Thyroid gland (tissue), 4 donors: ENCODE measurements around the gene EIF4B. TPM values are rescaled to one million over a fixed set of nuclear protein-coding genes. Genes with fewer than 3 reads are reported as not detected.

Experiments
- DNase-seq, 2 donors: peaks; one replicate each; pipeline ENCODE4 v3.0.0-alpha.2; 2019
- H3K27ac ChIP-seq, 3 donors: fragments of 200-600 bp; sonication (generic); 1 replicate in 2 of 3; 2 replicates in 1 of 3; pipeline ENCODE4 v1.5.1; 2016 to 2019; ENCODE audit warnings: mild to moderate bottlenecking in 1 of 3, moderate library complexity in 1 of 3
- H3K27me3 ChIP-seq: fragments of 200-600 bp; sonication (generic); one replicate; pipeline ENCODE4 v1.5.1; 2019
- H3K36me3 ChIP-seq, 2 donors: fragments of 200-600 bp; sonication (generic); one replicate each; pipeline ENCODE4 v1.5.1; 2016 to 2019
- H3K4me1 ChIP-seq, 2 donors: fragments of 200-600 bp; sonication (generic); one replicate each; pipeline ENCODE4 v1.5.1; 2017 to 2019
- H3K4me3 ChIP-seq, 3 donors: fragments of 200-600 bp; sonication (generic); replicated peaks in 1 of 3; 1 replicate in 2 of 3; 2 replicates in 1 of 3; pipeline ENCODE4 v1.5.1; 2016; ENCODE audit warnings: mild to moderate bottlenecking in 1 of 3
- H3K9me3 ChIP-seq: fragments of 200-600 bp; sonication (generic); one replicate; pipeline ENCODE4 v1.5.1; 2017
- POLR2A ChIP-seq, 2 donors: fragments of 450-650 bp; IDR thresholded peaks; one replicate each; pipeline ENCODE4 v1.6.1; 2017; ENCODE audit warnings: antibody characterized with exemption in 2 of 2, mild to moderate bottlenecking in 2 of 2, moderate library complexity in 1 of 2
- WGBS, 2 donors: methylation state at CpG; one replicate each; pipeline ENCODE4 v1.1.5; 2017; 5-methylcytosine and 5-hydroxymethylcytosine counted together
- intact Hi-C: fragments of 100-400 bp; cut with DNase I; formaldehyde crosslinking; loops from one replicate; pipeline ENCODE4 v1.15.1; 2023
- total RNA-seq, 4 donors: library from RNA; depleted of rRNA; stranded (reverse); fragments of >200 nt; gene quantifications; one replicate each; pipeline ENCODE4 v1.2.3, GENCODE V29; 2016
- TF ChIP-seq, protein P1 (sequence below), 6 experiments: fragments of 200-600 bp in 3 of 6; fragments of 450-650 bp in 3 of 6; sonication (generic) in 3 of 6; IDR thresholded peaks; one replicate each; pipeline ENCODE4 v1.5.1; 2016 to 2019; ENCODE audit warnings: antibody characterized with exemption in 6 of 6, mild to moderate bottlenecking in 2 of 6, inconsistent platforms in 1 of 6, moderate library complexity in 1 of 6

The EIF4B gene
- total RNA-seq, 4 donors from 2014 or later, result 428 to 704 (median 567) TPM

DNA sequence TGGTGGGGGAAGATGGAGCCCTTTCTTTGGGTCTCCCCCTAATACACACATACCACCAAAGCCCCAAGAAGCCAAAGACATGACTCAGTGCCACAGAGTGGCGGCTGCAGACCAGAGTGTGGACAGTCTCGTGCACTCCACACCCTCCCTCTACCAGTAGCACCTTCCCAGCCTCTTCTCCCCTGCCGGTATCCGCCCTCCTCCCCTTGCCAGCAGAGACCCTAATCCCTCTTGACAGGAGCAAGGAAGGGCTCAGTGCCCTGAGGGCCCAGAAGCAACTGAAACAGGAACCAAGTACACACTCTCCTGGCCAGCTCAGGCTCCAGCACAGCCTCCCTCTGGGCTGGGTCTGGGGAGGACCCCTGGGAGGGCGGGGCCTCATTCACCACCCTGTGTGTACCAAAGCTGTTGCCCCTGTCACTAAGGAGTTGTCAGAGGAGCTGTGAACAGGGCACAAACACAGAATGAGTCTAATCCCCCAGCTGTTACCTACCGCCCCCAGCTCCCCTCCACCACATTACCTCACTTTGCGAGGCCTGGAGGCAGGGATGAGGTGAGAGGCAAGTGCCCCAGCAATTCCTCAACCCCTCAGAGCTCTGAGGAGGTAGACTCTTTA, 64.7 kb downstream of the EIF4B start:
- 72 to 81% methylated on average over 6 to 7 of the region's 7 CpGs for WGBS, 2 donors
- intact Hi-C loops, result no loop called here
- peak overlapping the region; percentile 63 to 72 (median 68) for H3K27ac ChIP-seq
- no peak overlapping the region for H3K4me3 ChIP-seq
- H3K4me1 ChIP-seq, result peaks cover 20 to 63% of the 10 kb centered on the region in 2 donors
- no peaks in the 10 kb centered on the region for H3K27me3 ChIP-seq
- TF ChIP-seq, protein P1, sequence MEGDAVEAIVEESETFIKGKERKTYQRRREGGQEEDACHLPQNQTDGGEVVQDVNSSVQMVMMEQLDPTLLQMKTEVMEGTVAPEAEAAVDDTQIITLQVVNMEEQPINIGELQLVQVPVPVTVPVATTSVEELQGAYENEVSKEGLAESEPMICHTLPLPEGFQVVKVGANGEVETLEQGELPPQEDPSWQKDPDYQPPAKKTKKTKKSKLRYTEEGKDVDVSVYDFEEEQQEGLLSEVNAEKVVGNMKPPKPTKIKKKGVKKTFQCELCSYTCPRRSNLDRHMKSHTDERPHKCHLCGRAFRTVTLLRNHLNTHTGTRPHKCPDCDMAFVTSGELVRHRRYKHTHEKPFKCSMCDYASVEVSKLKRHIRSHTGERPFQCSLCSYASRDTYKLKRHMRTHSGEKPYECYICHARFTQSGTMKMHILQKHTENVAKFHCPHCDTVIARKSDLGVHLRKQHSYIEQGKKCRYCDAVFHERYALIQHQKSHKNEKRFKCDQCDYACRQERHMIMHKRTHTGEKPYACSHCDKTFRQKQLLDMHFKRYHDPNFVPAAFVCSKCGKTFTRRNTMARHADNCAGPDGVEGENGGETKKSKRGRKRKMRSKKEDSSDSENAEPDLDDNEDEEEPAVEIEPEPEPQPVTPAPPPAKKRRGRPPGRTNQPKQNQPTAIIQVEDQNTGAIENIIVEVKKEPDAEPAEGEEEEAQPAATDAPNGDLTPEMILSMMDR (IDR thresholded peaks at IDR 0.05), result no peak
- no peak for TF ChIP-seq POLR2A (IDR thresholded peaks at IDR 0.05)
- H3K9me3 ChIP-seq, result no peaks in the 10 kb centered on the region
- peaks cover 8 to 12% of the 10 kb centered on the region in 2 donors for H3K36me3 ChIP-seq
- DNase-seq, result no peak

DNA sequence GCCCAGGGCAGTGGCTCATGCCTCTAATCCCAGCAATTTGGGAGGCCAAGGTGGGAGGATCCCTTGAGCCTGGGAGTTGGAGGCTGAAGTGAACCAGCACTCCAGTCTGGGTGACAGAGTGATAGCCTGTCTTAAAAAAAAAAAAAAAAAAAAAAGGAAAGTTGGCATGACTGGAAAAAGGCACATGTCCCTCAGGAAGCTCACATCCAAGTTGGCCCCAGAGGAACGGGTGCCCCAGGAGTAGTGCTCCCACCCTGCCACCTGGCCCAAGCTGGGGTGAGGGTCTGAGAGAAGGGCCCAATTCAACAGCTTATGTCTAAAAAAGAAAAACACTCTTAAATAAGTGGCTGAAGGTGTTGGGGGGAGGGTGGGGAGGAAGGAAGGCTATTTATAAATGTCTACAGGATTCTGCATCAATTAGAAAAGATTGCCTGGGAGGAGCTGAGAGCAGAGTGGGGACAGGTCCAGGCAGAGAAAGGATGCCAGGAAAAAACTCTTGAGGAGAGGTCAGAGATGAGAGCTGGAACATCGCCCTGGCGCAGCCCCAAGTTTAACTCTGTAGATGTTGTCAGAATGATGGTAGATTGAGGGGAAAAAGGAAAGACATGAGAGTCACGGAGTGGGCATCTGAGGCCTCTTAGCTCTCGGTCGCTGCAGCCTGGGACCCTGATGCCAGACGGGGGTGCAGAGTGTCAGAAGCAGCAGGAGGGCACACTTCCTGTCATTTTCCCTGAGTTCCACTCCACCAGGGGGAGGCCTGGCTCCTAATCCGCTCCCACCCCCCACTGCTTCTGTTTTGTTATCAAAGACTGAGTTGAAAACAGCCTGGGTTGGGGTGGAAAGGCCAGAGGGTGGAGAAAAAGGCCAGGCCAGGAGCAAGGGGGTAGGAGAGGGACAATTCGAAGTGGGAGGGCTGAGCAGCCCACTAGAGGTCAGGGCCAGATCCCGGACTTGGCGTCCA, 65.6 kb downstream of the EIF4B start:
- Histone ChIP-seq H3K4me1 (peaks cover 15 to 58% of the 10 kb centered on the region in 2 donors), H3K4me3 (no peak overlapping the region), H3K27ac (peak overlapping the region; percentile 63 to 72 (median 68)), H3K36me3 (peaks cover 16 to 21% of the 10 kb centered on the region in 2 donors), H3K27me3 (no peaks in the 10 kb centered on the region), H3K9me3 (no peaks in the 10 kb centered on the region)
- 49 to 57% methylated on average over 10 to 11 of the region's 11 CpGs for WGBS, 2 donors
- peak; percentile 80 to 85 for DNase-seq
- intact Hi-C loops, result no loop called here
- TF ChIP-seq POLR2A (IDR thresholded peaks at IDR 0.05), result no peak
- TF ChIP-seq, protein P1 (IDR thresholded peaks at IDR 0.05), result no peak

DNA sequence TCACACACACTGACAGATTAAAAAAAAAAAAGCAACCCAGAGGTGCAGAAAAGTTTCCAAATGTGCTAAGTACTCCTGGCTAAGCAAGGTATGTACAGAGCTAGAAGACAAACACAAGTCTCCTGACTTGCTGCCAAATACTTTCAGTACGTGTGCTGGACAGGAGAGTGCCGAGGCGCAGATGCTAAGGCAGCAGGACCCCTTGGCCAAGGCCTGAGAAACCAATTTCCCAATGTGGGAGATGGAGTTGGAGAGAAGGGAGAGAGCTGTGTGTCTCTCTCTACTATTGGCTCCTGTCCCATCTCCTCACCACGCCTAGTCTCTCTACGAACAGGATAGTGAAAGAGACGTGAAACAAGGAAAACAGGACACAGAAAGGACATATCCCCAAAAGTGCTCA, 67.6 kb downstream of the EIF4B start:
- intact Hi-C loops, result no loop called here
- H3K27me3 ChIP-seq, result no peaks in the 10 kb centered on the region
- no peak for TF ChIP-seq POLR2A (IDR thresholded peaks at IDR 0.05)
- TF ChIP-seq, protein P1 (IDR thresholded peaks at IDR 0.05), result no peak
- no peak overlapping the region for H3K4me3 ChIP-seq
- H3K4me1 ChIP-seq, result peaks cover 29 to 67% of the 10 kb centered on the region in 2 donors
- H3K9me3 ChIP-seq, result no peaks in the 10 kb centered on the region
- H3K27ac ChIP-seq, result peak overlapping the region in 2 of 3 donors; percentile 19 to 62
- peaks cover 16% of the 10 kb centered on the region in 2 donors for H3K36me3 ChIP-seq
- peak in 1 of 2 donors; percentile 18 for DNase-seq
- WGBS, 2 donors, result 61 to 80% methylated on average over 6 of the region's 6 CpGs

DNA sequence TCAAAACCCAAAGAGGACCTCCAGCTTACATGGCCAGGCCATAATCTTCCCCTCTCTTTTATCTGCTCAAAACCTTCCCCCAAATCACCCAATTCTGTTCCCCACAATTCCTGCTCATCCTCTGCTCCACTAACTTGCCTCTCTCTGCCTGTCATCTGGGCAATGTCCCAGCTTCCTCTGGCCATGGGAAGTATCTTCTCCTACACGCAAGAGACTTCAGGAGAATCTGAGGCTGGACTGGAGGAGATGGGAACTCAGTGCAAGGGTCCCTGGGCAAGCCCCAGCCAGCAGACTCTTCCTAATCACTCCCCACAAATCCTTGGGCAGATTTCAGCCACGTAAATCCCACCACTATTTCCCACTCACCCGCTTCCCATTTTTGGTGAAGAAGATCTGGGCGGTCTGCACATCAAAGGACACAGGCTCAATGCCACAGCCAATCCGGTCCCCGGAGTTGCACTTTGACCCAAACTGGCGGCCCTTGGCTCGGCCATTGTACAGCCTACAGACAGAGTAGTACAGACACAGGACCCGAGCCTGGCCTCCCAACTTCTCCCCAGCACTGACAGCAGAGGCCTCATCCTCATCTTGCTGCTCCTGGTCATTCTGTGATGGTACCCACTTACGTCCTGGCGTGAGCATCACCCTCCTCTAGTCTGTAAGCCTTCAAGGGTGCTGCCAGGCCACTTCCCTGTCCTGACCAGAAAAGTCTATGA, 68.2 kb downstream of the EIF4B start:
- no peaks in the 10 kb centered on the region for H3K27me3 ChIP-seq
- H3K4me1 ChIP-seq, result peaks cover 29 to 62% of the 10 kb centered on the region in 2 donors
- peaks cover 16% of the 10 kb centered on the region in 2 donors for H3K36me3 ChIP-seq
- intact Hi-C loops, result no loop called here
- no peak for DNase-seq
- no peak for TF ChIP-seq POLR2A (IDR thresholded peaks at IDR 0.05)
- TF ChIP-seq, protein P1 (IDR thresholded peaks at IDR 0.05), result no peak
- no peak overlapping the region for H3K4me3 ChIP-seq
- H3K9me3 ChIP-seq, result no peaks in the 10 kb centered on the region
- WGBS, 2 donors, result 95 to 97% methylated on average over 9 to 11 of the region's 11 CpGs
- peak overlapping the region; percentile 14 to 62 (median 19) for H3K27ac ChIP-seq
